Mesodermal cell (in vitro differentiated cells): ENCODE data around the gene ZNF385B.

Source experiments
- H3K27ac ChIP-seq: 2 replicates; pipeline ENCODE4 v1.7.0; 2013; ENCODE audit warnings: mild to moderate bottlenecking, low read depth, low read length, moderate library complexity; ENCODE audit not compliant: severe bottlenecking
- H3K36me3 ChIP-seq: 2 replicates; pipeline ENCODE4 v1.7.1; 2013; ENCODE audit warnings: mild to moderate bottlenecking, low read length, moderate library complexity; ENCODE audit not compliant: control insufficient read depth, insufficient read depth
- H3K4me1 ChIP-seq: one replicate; pipeline ENCODE4 v1.7.1; 2013; ENCODE audit warnings: mild to moderate bottlenecking, low read length; ENCODE audit not compliant: insufficient read depth, control insufficient read depth, poor library complexity, severe bottlenecking
- H3K4me3 ChIP-seq: 2 replicates; pipeline ENCODE4 v1.7.0; 2013; ENCODE audit warnings: low read length, control low read depth, mild to moderate bottlenecking; ENCODE audit not compliant: insufficient read depth, poor library complexity, severe bottlenecking; ENCODE audit errors: extremely low read depth
- H3K9me3 ChIP-seq: 2 replicates; pipeline ENCODE4 v1.7.1; 2013; ENCODE audit warnings: mild to moderate bottlenecking, low read length, moderate library complexity; ENCODE audit not compliant: control insufficient read depth
- WGBS, 2 experiments: methylation state at CpG; one replicate each; pipeline ENCODE4 v1.1.5; 2013; ENCODE audit warnings: missing lambda C conversion rate in 2 of 2; ENCODE audit not compliant: insufficient coverage in 2 of 2; 5-methylcytosine and 5-hydroxymethylcytosine counted together

Gene ZNF385B

GRCh38 chr2:179443180-179443579 lies 418.2 kb downstream of the ZNF385B start:
- H3K4me3 ChIP-seq, result no peak overlapping the region
- no peaks in the 10 kb centered on the region for H3K36me3 ChIP-seq
- 18 to 34% methylated on average over 4 to 10 of the region's 12 CpGs for WGBS, 2 experiments
- H3K4me1 ChIP-seq, result peaks cover 17% of the 10 kb centered on the region
- no peak overlapping the region for H3K27ac ChIP-seq
- H3K9me3 ChIP-seq, result no peaks in the 10 kb centered on the region

DNA sequence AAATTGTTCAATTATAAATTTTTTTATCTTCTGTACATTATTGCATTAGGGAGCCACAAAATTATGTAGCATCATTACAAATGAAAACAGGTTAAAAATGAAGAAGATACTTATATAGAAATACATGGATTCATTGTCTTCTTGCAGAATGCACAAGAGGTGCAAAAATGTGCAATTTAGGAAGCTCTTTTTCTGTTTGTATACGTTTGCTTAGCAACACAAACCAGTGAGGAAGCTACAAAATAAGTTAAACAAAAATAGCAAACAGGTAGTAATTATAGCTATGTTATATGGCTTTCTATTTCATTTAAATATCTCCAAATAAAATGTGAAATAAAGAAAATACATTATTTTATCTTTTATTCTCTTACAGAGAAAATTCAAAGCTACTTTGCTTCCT lies 419.2 kb downstream of the ZNF385B start:
- no peak overlapping the region for H3K27ac ChIP-seq
- H3K36me3 ChIP-seq, result no peaks in the 10 kb centered on the region
- no peaks in the 10 kb centered on the region for H3K9me3 ChIP-seq
- no peak overlapping the region for H3K4me3 ChIP-seq
- WGBS, 2 experiments, result 71% methylated on average over 1 of the region's 1 CpG; no CpG with 5 or more reads in 1 of the 2 experiments
- peaks cover 17% of the 10 kb centered on the region for H3K4me1 ChIP-seq

- Histone ChIP-seq H3K4me3 (no peak overlapping the region), H3K27ac (no peak overlapping the region)
- 94 to 95% methylated on average over 2 of the region's 2 CpGs for WGBS, 2 experiments
Measured at GRCh38 chr2:179441551-179441950, 419.9 kb downstream of the ZNF385B start.

DNA sequence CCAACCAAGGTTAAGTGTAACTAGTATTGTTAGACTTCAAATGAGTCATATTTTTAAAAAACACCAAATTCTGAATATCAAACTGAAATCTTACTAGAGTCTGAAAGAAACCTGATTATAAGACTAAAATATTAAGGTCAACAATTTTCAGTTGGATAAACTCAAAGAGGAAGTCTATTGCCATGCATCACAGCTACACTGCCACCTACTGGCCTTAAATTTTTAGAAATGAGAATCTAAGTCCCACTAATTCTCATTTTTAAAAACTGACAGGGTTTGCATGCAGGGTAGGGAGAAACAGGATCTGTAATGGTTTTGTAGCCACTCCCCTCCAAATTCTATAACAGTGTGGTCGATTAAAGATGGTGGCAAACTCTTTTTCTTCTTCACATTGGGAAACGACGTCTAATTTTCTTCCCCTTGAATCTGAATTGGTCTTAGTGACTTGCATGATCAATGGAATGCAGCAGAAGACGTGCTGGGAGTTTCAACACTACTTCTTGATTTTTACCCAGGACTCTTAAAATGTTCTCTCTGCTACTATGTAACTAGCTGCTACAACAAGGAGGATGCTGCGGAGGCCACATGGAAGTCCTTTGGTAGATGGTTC lies 420.7 kb downstream of the ZNF385B start:
- Histone ChIP-seq H3K4me1 (peaks cover 17% of the 10 kb centered on the region), H3K36me3 (no peaks in the 10 kb centered on the region), H3K4me3 (no peak overlapping the region), H3K27ac (no peak overlapping the region), H3K9me3 (no peaks in the 10 kb centered on the region)
- 79 to 100% methylated on average over 1 to 3 of the region's 5 CpGs for WGBS, 2 experiments

More at GRCh38 chr2:179441551-179441950, 419.9 kb downstream of the ZNF385B start:
- H3K4me1 ChIP-seq, result peaks cover 17% of the 10 kb centered on the region
- no peaks in the 10 kb centered on the region for H3K9me3 ChIP-seq
- H3K36me3 ChIP-seq, result no peaks in the 10 kb centered on the region

- Histone ChIP-seq H3K4me3 (no peak overlapping the region), H3K9me3 (no peaks in the 10 kb centered on the region), H3K4me1 (peaks cover 12% of the 10 kb centered on the region), H3K36me3 (no peaks in the 10 kb centered on the region), H3K27ac (no peak overlapping the region)
- WGBS, 2 experiments, result 80 to 92% methylated on average over 1 to 2 of the region's 4 CpGs
Measured at GRCh38 chr2:179438654-179439053, 422.8 kb downstream of the ZNF385B start.

DNA sequence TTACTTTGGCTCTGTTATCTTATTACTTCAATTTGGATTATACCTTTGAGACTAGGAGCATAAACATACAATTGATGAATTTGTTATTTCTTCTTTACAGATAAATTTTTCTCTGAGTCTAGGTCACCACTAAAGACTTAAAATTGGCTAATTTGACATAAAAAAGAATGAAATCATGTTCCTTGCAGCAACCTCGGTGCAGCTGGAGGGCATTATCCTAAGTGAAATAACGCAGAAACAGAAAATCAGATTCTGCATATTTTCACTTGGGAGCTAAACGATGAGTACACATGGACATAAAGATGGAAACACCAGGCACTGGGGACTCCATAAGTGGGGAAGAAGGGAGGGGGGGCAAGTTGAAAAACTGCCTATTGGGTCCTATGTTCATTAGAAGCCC lies 424.0 kb downstream of the ZNF385B start:
- Histone ChIP-seq H3K27ac (no peak overlapping the region), H3K9me3 (no peaks in the 10 kb centered on the region), H3K4me1 (no peaks in the 10 kb centered on the region), H3K4me3 (no peak overlapping the region), H3K36me3 (no peaks in the 10 kb centered on the region)
- WGBS, 2 experiments, result 100% methylated on average over 1 to 3 of the region's 3 CpGs

- Histone ChIP-seq H3K36me3 (no peaks in the 10 kb centered on the region), H3K4me3 (no peak overlapping the region), H3K4me1 (no peaks in the 10 kb centered on the region), H3K27ac (no peak overlapping the region), H3K9me3 (no peaks in the 10 kb centered on the region)
- no CpG with 5 or more reads among the region's 2 CpGs for WGBS, 2 experiments
Measured at GRCh38 chr2:179435566-179435965, 425.8 kb downstream of the ZNF385B start.

DNA sequence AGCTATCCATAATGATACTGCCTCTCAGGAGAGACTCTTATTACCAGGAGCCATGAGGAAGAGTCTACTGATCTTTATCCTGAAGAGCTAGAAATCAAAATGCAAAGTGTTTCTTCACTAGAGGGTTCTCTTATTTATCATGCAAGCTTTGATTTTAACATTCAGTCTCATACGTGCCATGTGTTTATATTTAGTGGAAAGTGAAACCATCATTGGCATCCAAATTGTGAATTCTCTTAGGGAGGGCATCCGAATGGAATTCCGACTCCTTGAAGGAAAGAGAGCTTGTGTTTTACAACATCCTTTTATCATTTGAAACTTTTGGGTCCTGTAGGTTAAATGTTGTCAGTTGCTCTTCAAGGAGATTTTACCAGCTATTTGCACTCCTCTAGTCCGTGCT lies 426.4 kb downstream of the ZNF385B start:
- Histone ChIP-seq H3K4me3 (no peak overlapping the region), H3K36me3 (no peaks in the 10 kb centered on the region), H3K27ac (no peak overlapping the region), H3K9me3 (no peaks in the 10 kb centered on the region), H3K4me1 (no peaks in the 10 kb centered on the region)
- WGBS, 2 experiments, result 80% methylated on average over 2 of the region's 4 CpGs; no CpG with 5 or more reads in 1 of the 2 experiments

DNA sequence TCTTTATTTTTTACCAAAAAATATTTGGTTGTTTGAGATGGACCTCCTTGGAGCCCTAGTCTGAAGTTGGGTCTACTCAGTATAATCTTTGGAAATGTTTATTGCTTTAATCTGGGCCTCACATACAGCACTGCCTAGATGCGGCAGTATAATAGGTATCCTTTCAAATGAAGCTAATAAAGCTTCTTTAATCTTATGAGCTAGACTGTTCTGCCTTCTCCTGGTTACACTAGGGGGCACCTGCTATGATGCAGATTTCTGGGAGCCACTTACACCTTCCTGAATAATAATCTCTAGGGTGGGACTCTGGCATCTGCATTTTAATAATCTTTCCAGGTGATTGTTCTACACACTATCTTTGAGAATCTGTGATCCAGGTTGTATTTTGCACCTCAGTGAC lies 427.1 kb downstream of the ZNF385B start:
- Histone ChIP-seq H3K4me1 (no peaks in the 10 kb centered on the region), H3K27ac (no peak overlapping the region)
- 100% methylated on average over 1 of the region's 1 CpG; no CpG with 5 or more reads in 1 of the 2 experiments for WGBS, 2 experiments

DNA sequence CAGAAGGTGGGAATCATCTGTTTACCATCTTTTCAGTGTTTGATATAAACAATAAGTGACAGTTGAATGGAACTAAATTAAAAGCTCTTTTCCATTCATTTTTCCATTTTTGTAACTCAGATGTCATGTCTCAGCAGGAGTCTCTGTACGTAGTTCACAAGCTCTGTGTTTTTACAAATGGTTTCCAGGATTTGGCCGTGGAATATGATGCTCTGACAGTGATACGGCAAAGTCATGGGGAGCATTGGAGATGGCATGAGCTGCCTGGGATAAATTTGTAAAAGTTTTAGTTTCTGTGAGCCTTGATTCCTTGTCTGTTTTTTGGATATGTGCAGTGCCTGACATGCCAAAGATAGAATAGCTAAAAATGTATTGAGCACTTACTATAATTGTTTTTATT lies 428.7 kb downstream of the ZNF385B start:
- 75 to 91% methylated on average over 3 of the region's 3 CpGs for WGBS, 2 experiments
- Histone ChIP-seq H3K27ac (no peak overlapping the region), H3K4me3 (no peak overlapping the region), H3K36me3 (no peaks in the 10 kb centered on the region), H3K4me1 (no peaks in the 10 kb centered on the region), H3K9me3 (no peaks in the 10 kb centered on the region)

More for the DNA sequence above, 427.1 kb downstream of the ZNF385B start:
- Histone ChIP-seq H3K9me3 (no peaks in the 10 kb centered on the region), H3K36me3 (no peaks in the 10 kb centered on the region), H3K4me3 (no peak overlapping the region)

GRCh38 chr2:179429597-179429996 lies 431.8 kb downstream of the ZNF385B start:
- no peaks in the 10 kb centered on the region for H3K36me3 ChIP-seq
- H3K27ac ChIP-seq, result no peak overlapping the region
- H3K4me3 ChIP-seq, result no peak overlapping the region
- no peaks in the 10 kb centered on the region for H3K4me1 ChIP-seq
- H3K9me3 ChIP-seq, result no peaks in the 10 kb centered on the region
- 100% methylated on average over 1 of the region's 2 CpGs; no CpG with 5 or more reads in 1 of the 2 experiments for WGBS, 2 experiments
